Natural killer cell treated with Interleukin-12 subunit alpha and Interleukin-12 subunit beta and Interleukin-15 and Interleukin-18, amount 100 ng/mL, for 72 hours (primary cell): Measurements from ENCODE around the gene NRCAM. TPM values are rescaled to one million over a fixed set of nuclear protein-coding genes. Genes with fewer than 3 reads are reported as not detected.
"Not testable (repeated sequence)": the region's sequence is repeated elsewhere in the genome, so short reads cannot be mapped to it uniquely, and the experiment has no call there.

Experiments used
- ATAC-seq, 2 donors: fragments of 150-1000 bp; cut with Tn5 transposase in 1 of 2; sonication (Bioruptor Pico), chemical (Tn5 transposase) in 1 of 2; 2 replicates each; pipeline ENCODE4 v1.10.0; 2021
- DNase-seq: peaks from one replicate; pipeline ENCODE4 v3.0.0; 2022; ENCODE audit warnings: low spot score
- H3K27ac Mint-ChIP-seq, 2 donors: 1 replicate in 1 of 2; 2 replicates in 1 of 2; pipeline ENCODE4 v1.8.0; 2022; ENCODE audit warnings: mixed read lengths in 2 of 2, mild to moderate bottlenecking in 1 of 2, moderate library complexity in 1 of 2
- H3K27me3 Mint-ChIP-seq, 2 donors: 1 replicate in 1 of 2; 2 replicates in 1 of 2; pipeline ENCODE4 v1.8.0; 2022; ENCODE audit warnings: mixed read lengths in 2 of 2
- H3K36me3 Mint-ChIP-seq: one replicate; pipeline ENCODE4 v1.8.0; 2022; ENCODE audit warnings: mixed read lengths
- H3K4me1 Mint-ChIP-seq, 2 donors: 1 replicate in 1 of 2; 2 replicates in 1 of 2; pipeline ENCODE4 v1.8.0; 2022; ENCODE audit warnings: low read depth in 2 of 2, mixed read lengths in 2 of 2, mild to moderate bottlenecking in 1 of 2
- H3K4me3 Mint-ChIP-seq: one replicate; pipeline ENCODE4 v1.8.0; 2022; ENCODE audit warnings: mixed read lengths
- H3K9me3 Mint-ChIP-seq: 2 replicates; pipeline ENCODE4 v1.8.0; 2022; ENCODE audit warnings: mixed read lengths
- total RNA-seq, 2 donors: library from RNA; stranded (reverse); gene quantifications; one replicate each; pipeline ENCODE4 v1.2.3, GENCODE V29; 2022

Gene NRCAM
- total RNA-seq, 2 donors from 2014 or later: not detected

GRCh38 chr7:108409146-108409545, 47.1 kb downstream of the NRCAM start:
- H3K9me3 Mint-ChIP-seq: no peaks in the 10 kb centered on the region
- no peaks in the 10 kb centered on the region for H3K36me3 Mint-ChIP-seq
- DNase-seq (no peak), ATAC-seq (no peak)
- H3K27me3 Mint-ChIP-seq: peaks cover 0 to 3% of the 10 kb centered on the region in 2 donors
- no peaks in the 10 kb centered on the region for H3K4me1 Mint-ChIP-seq
- no peak overlapping the region for H3K27ac Mint-ChIP-seq
- H3K4me3 Mint-ChIP-seq: no peak overlapping the region

- Mint-ChIP-seq H3K4me1 (no peaks in the 10 kb centered on the region), H3K9me3 (no peaks in the 10 kb centered on the region)
Measured at GRCh38 chr7:108408296-108408991, 47.8 kb downstream of the NRCAM start.

GRCh38 chr7:108407676-108408075, 48.6 kb downstream of the NRCAM start:
- ATAC-seq (no peak), DNase-seq (no peak)
- Mint-ChIP-seq H3K4me3 (no peak overlapping the region), H3K9me3 (no peaks in the 10 kb centered on the region), H3K27me3 (peaks cover 0 to under 1% of the 10 kb centered on the region in 2 donors), H3K36me3 (no peaks in the 10 kb centered on the region), H3K27ac (no peak overlapping the region), H3K4me1 (no peaks in the 10 kb centered on the region)

More at GRCh38 chr7:108408296-108408991, 47.8 kb downstream of the NRCAM start:
- ATAC-seq: no peak
- DNase-seq: no peak
- Mint-ChIP-seq H3K36me3 (no peaks in the 10 kb centered on the region), H3K27me3 (no peaks in the 10 kb centered on the region), H3K27ac (no peak overlapping the region), H3K4me3 (no peak overlapping the region)

- H3K4me3 Mint-ChIP-seq: no peak overlapping the region
- H3K27me3 Mint-ChIP-seq: peaks cover 0 to 3% of the 10 kb centered on the region in 2 donors
- H3K36me3 Mint-ChIP-seq: no peaks in the 10 kb centered on the region
- H3K4me1 Mint-ChIP-seq: no peaks in the 10 kb centered on the region
- no peaks in the 10 kb centered on the region for H3K9me3 Mint-ChIP-seq
- ATAC-seq (no peak), DNase-seq (no peak)
- H3K27ac Mint-ChIP-seq: no peak overlapping the region
Measured at GRCh38 chr7:108406222-108406890, 49.9 kb downstream of the NRCAM start.

- Mint-ChIP-seq H3K9me3 (no peaks in the 10 kb centered on the region), H3K4me1 (no peaks in the 10 kb centered on the region)
- ATAC-seq: no peak
Measured at GRCh38 chr7:108404509-108405420, 51.5 kb downstream of the NRCAM start.

GRCh38 chr7:108403597-108404217, 52.5 kb downstream of the NRCAM start:
- peaks cover 2 to 6% of the 10 kb centered on the region in 2 donors for H3K27me3 Mint-ChIP-seq
- no peak for DNase-seq
- H3K4me1 Mint-ChIP-seq: no peaks in the 10 kb centered on the region
- no peaks in the 10 kb centered on the region for H3K36me3 Mint-ChIP-seq
- H3K27ac Mint-ChIP-seq: no peak overlapping the region
- H3K9me3 Mint-ChIP-seq: no peaks in the 10 kb centered on the region
- no peak for ATAC-seq
- no peak overlapping the region for H3K4me3 Mint-ChIP-seq

More at GRCh38 chr7:108404509-108405420, 51.5 kb downstream of the NRCAM start:
- peaks cover 0 to 4% of the 10 kb centered on the region in 2 donors for H3K27me3 Mint-ChIP-seq
- no peak overlapping the region for H3K4me3 Mint-ChIP-seq
- H3K27ac Mint-ChIP-seq: no peak overlapping the region
- no peaks in the 10 kb centered on the region for H3K36me3 Mint-ChIP-seq
- DNase-seq: no peak

- Mint-ChIP-seq H3K4me1 (no peaks in the 10 kb centered on the region), H3K27ac (no peak overlapping the region), H3K4me3 (no peak overlapping the region), H3K9me3 (no peaks in the 10 kb centered on the region), H3K27me3 (peaks cover 10 to 12% of the 10 kb centered on the region in 2 donors), H3K36me3 (no peaks in the 10 kb centered on the region)
- no peak for ATAC-seq
- no peak for DNase-seq
Measured at GRCh38 chr7:108402865-108403264, 53.4 kb downstream of the NRCAM start.

GRCh38 chr7:108396080-108396479, 60.2 kb downstream of the NRCAM start:
- DNase-seq (no peak), ATAC-seq (no peak)
- H3K27me3 Mint-ChIP-seq: peaks cover 11 to 27% of the 10 kb centered on the region in 2 donors
- H3K36me3 Mint-ChIP-seq: no peaks in the 10 kb centered on the region
- no peaks in the 10 kb centered on the region for H3K4me1 Mint-ChIP-seq
- H3K4me3 Mint-ChIP-seq: no peak overlapping the region
- H3K27ac Mint-ChIP-seq: no peak overlapping the region
- H3K9me3 Mint-ChIP-seq: peaks cover 3% of the 10 kb centered on the region

GRCh38 chr7:108395426-108395825, 60.8 kb downstream of the NRCAM start:
- peaks cover 7% of the 10 kb centered on the region for H3K9me3 Mint-ChIP-seq
- H3K4me1 Mint-ChIP-seq: no peaks in the 10 kb centered on the region
- H3K27ac Mint-ChIP-seq: no peak overlapping the region
- peaks cover 3% of the 10 kb centered on the region for H3K36me3 Mint-ChIP-seq
- peaks cover 11 to 33% of the 10 kb centered on the region in 2 donors for H3K27me3 Mint-ChIP-seq
- DNase-seq (no peak), ATAC-seq (no peak)
- H3K4me3 Mint-ChIP-seq: no peak overlapping the region

- H3K36me3 Mint-ChIP-seq, H3K27ac Mint-ChIP-seq, DNase-seq, ATAC-seq, H3K4me3 Mint-ChIP-seq, H3K4me1 Mint-ChIP-seq: not testable (repeated sequence)
- H3K9me3 Mint-ChIP-seq: peaks cover 11% of the 10 kb centered on the region
- peaks cover 4 to 28% of the 10 kb centered on the region in 2 donors for H3K27me3 Mint-ChIP-seq
Measured at GRCh38 chr7:108393097-108393496, 63.1 kb downstream of the NRCAM start.

- not testable (repeated sequence) for H3K4me3 Mint-ChIP-seq, ATAC-seq, H3K27ac Mint-ChIP-seq, H3K4me1 Mint-ChIP-seq, H3K36me3 Mint-ChIP-seq, DNase-seq
- H3K27me3 Mint-ChIP-seq: peaks cover 2 to 15% of the 10 kb centered on the region in 2 donors
- peaks cover 11% of the 10 kb centered on the region for H3K9me3 Mint-ChIP-seq
Measured at GRCh38 chr7:108387686-108388085, 68.5 kb downstream of the NRCAM start.

- Mint-ChIP-seq H3K27ac (no peak overlapping the region), H3K4me1 (no peaks in the 10 kb centered on the region), H3K36me3 (peaks cover 5% of the 10 kb centered on the region), H3K9me3 (peaks cover 8% of the 10 kb centered on the region), H3K4me3 (no peak overlapping the region), H3K27me3 (peaks cover 0 to 8% of the 10 kb centered on the region in 2 donors)
- ATAC-seq (no peak), DNase-seq (no peak)
Measured at GRCh38 chr7:108385834-108386422, 70.3 kb downstream of the NRCAM start.
